ENCODE results near the gene AKR7A2.

The AKR7A2 gene

GRCh38 chr1:19360016-19360415 lies 48.1 kb upstream of the AKR7A2 start:
- no peak overlapping the region for H3K4me3 ChIP-seq (ENCODE audit: low read length)
- H3K36me3 ChIP-seq (ENCODE audit: control insufficient read depth, low read length) = peaks cover 13% of the 10 kb centered on the region; the same call in 1 of the 2 replicates
- H3K9me3 ChIP-seq (ENCODE audit: control insufficient read depth, insufficient read depth, low read length) = no peaks in the 10 kb centered on the region
- no peaks in the 10 kb centered on the region for H3F3A ChIP-seq (ENCODE audit: control insufficient read depth, insufficient read depth)
- H3K9me2 ChIP-seq (replicated peaks; ENCODE audit: control insufficient read depth, low read length) = no peaks in the 10 kb centered on the region
- H3K4me2 ChIP-seq (ENCODE audit: low read length) = no peak overlapping the region
- no peaks in the 10 kb centered on the region for H3K4me1 ChIP-seq (ENCODE audit: control insufficient read depth, low read length)
- no peaks in the 10 kb centered on the region for H4K20me1 ChIP-seq (ENCODE audit: control insufficient read depth, insufficient read depth, low read depth, low read length)
- TF ChIP-seq CTCF (IDR thresholded peaks at IDR 0.05; ENCODE audit: low read depth, low read length, poor library complexity, severe bottlenecking) = no peak
- no peak for TF ChIP-seq EZH2phosphoT487 (IDR thresholded peaks at IDR 0.05; ENCODE audit: borderline replicate concordance, low read length)
- H3K27me3 ChIP-seq (ENCODE audit: control insufficient read depth, low read length) = no peaks in the 10 kb centered on the region
- H3K79me2 ChIP-seq (ENCODE audit: control insufficient read depth, low read length) = no peaks in the 10 kb centered on the region
- H3K27ac ChIP-seq (ENCODE audit: low read depth, low read length) = no peak overlapping the region

- Histone ChIP-seq H3K36me3 (ENCODE audit: control insufficient read depth, low read length) (peaks cover 13% of the 10 kb centered on the region; the same call in 1 of the 2 replicates), H3K9me2 (replicated peaks; ENCODE audit: control insufficient read depth, low read length) (no peaks in the 10 kb centered on the region), H3K4me2 (ENCODE audit: low read length) (no peak overlapping the region), H3K27ac (ENCODE audit: low read depth, low read length) (no peak overlapping the region), H3K9me3 (ENCODE audit: control insufficient read depth, insufficient read depth, low read length) (no peaks in the 10 kb centered on the region), H3K4me3 (ENCODE audit: low read length) (no peak overlapping the region), H3K4me1 (ENCODE audit: control insufficient read depth, low read length) (no peaks in the 10 kb centered on the region), H3F3A (ENCODE audit: control insufficient read depth, insufficient read depth) (no peaks in the 10 kb centered on the region), H3K79me2 (ENCODE audit: control insufficient read depth, low read length) (no peaks in the 10 kb centered on the region), H4K20me1 (ENCODE audit: control insufficient read depth, insufficient read depth, low read depth, low read length) (no peaks in the 10 kb centered on the region), H3K27me3 (ENCODE audit: control insufficient read depth, low read length) (no peaks in the 10 kb centered on the region)
- TF ChIP-seq EZH2phosphoT487 (IDR thresholded peaks at IDR 0.05; ENCODE audit: borderline replicate concordance, low read length) = no peak
- no peak for TF ChIP-seq CTCF (IDR thresholded peaks at IDR 0.05; ENCODE audit: low read depth, low read length, poor library complexity, severe bottlenecking)
These were observed 47.4 kb upstream of the AKR7A2 start for GRCh38 chr1:19359357-19359756.

DNA sequence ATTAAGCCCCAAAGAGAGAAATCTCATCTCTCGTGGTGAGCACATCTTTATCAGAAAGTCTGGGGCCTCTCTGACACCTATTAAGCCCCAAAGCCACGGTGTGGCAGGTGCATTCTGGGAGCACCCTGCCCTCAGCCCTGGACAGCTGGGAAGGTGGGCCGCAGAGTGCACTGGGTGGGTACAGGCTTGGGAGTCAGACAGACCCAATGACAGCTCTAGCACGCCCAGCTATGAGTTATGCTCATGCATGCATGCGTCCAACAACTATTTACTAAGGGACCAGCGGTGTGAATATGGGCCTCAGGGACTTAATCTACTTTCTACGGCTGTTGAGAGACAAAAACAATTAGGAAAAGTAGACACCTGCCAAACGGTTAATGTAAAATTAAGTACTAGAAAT lies 46.8 kb upstream of the AKR7A2 start:
- Histone ChIP-seq H3K79me2 (ENCODE audit: control insufficient read depth, low read length) (no peaks in the 10 kb centered on the region), H3K36me3 (ENCODE audit: control insufficient read depth, low read length) (peaks cover 16% of the 10 kb centered on the region; the same call in 1 of the 2 replicates), H4K20me1 (ENCODE audit: control insufficient read depth, insufficient read depth, low read depth, low read length) (no peaks in the 10 kb centered on the region), H3K27ac (ENCODE audit: low read depth, low read length) (no peak overlapping the region), H3K9me3 (ENCODE audit: control insufficient read depth, insufficient read depth, low read length) (no peaks in the 10 kb centered on the region), H3K9me2 (replicated peaks; ENCODE audit: control insufficient read depth, low read length) (no peaks in the 10 kb centered on the region), H3F3A (ENCODE audit: control insufficient read depth, insufficient read depth) (no peaks in the 10 kb centered on the region), H3K4me3 (ENCODE audit: low read length) (no peak overlapping the region), H3K27me3 (ENCODE audit: control insufficient read depth, low read length) (no peaks in the 10 kb centered on the region), H3K4me2 (ENCODE audit: low read length) (no peak overlapping the region), H3K4me1 (ENCODE audit: control insufficient read depth, low read length) (no peaks in the 10 kb centered on the region)
- no peak for TF ChIP-seq EZH2phosphoT487 (IDR thresholded peaks at IDR 0.05; ENCODE audit: borderline replicate concordance, low read length)
- TF ChIP-seq CTCF (IDR thresholded peaks at IDR 0.05; ENCODE audit: low read depth, low read length, poor library complexity, severe bottlenecking) = no peak

All from DOHH2 (cell line).